Activated CD4-positive, alpha-beta memory T cell treated with anti-CD3 and anti-CD28 coated beads, Interleukin-2, amount 10 ng/mL, durations not matched to agents 7 days and 5 days (primary cell): ENCODE results near the gene AKR7A3. TPM values are rescaled to one million over a fixed set of nuclear protein-coding genes. Genes with fewer than 3 reads are reported as not detected.
"Not testable (repeated sequence)": the region's sequence is repeated elsewhere in the genome, so short reads cannot be mapped to it uniquely, and the experiment has no call there.

ENCODE experiments used
- CTCF ChIA-PET: fragments of 350-600 bp; sonication (Branson Sonifier 250); formaldehyde crosslinking; loops from one replicate; lab custom pipeline; 2021; ENCODE audit warnings: antibody characterized with exemption, inconsistent platforms; lab: Charles Lee
- POLR2A ChIA-PET: fragments of 350-600 bp; sonication (Branson Sonifier 250); formaldehyde crosslinking; loops from one replicate; lab custom pipeline; 2021; ENCODE audit warnings: antibody characterized with exemption; lab: Charles Lee
- DNase-seq: peaks from one replicate; pipeline ENCODE4 v3.0.0-alpha.2; 2020
- H3K27ac Mint-ChIP-seq: one replicate; pipeline ENCODE4 v1.8.0; 2021; ENCODE audit warnings: mild to moderate bottlenecking, mixed read lengths
- H3K27me3 Mint-ChIP-seq: one replicate; pipeline ENCODE4 v1.8.0; 2021; ENCODE audit warnings: mixed read lengths
- H3K36me3 Mint-ChIP-seq: one replicate; pipeline ENCODE4 v1.8.0; 2021; ENCODE audit warnings: low read depth, mixed read lengths
- H3K4me1 Mint-ChIP-seq: one replicate; pipeline ENCODE4 v1.8.0; 2021; ENCODE audit warnings: mixed read lengths
- H3K4me3 Mint-ChIP-seq: one replicate; pipeline ENCODE4 v1.8.0; 2021; ENCODE audit warnings: mild to moderate bottlenecking, mixed read lengths
- H3K9me3 Mint-ChIP-seq: one replicate; pipeline ENCODE4 v1.8.0; 2021; ENCODE audit warnings: mixed read lengths
- total RNA-seq, 2 experiments: library from RNA; stranded (reverse); gene quantifications; one replicate each; pipeline ENCODE4 v1.2.3, GENCODE V29; 2021

Gene AKR7A3
- total RNA-seq, 2 experiments from 2014 or later: 0.20 to 0.48 TPM

DNA sequence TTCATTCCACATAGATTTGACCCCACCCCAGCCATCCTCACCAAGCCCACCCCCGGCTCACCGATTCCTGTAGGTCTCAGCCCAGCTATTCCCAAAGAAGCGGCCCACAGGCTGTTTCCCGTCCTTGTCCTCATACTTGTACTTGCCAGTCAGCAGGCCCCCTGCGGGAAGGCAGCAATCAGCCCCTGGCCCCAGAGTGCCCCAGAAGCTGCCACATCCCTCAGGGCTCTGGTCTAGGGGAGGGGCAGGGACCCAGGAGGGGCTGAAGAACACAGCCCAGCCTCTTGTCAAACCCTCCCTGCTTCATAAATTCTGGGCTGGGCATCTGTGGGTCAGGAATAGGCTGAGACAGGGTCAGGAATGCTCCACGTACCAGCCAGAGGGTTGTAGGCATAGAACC lies 18.4 kb upstream of the AKR7A3 start:
- peaks cover 19% of the 10 kb centered on the region for H3K4me1 Mint-ChIP-seq
- ChIA-PET POLR2A (no interaction called here), CTCF (no interaction called here)
- no peak for DNase-seq
- no peaks in the 10 kb centered on the region for H3K27me3 Mint-ChIP-seq
- H3K9me3 Mint-ChIP-seq: no peaks in the 10 kb centered on the region
- no peak overlapping the region for H3K27ac Mint-ChIP-seq
- no peak overlapping the region for H3K4me3 Mint-ChIP-seq
- peaks cover 34% of the 10 kb centered on the region for H3K36me3 Mint-ChIP-seq

DNA sequence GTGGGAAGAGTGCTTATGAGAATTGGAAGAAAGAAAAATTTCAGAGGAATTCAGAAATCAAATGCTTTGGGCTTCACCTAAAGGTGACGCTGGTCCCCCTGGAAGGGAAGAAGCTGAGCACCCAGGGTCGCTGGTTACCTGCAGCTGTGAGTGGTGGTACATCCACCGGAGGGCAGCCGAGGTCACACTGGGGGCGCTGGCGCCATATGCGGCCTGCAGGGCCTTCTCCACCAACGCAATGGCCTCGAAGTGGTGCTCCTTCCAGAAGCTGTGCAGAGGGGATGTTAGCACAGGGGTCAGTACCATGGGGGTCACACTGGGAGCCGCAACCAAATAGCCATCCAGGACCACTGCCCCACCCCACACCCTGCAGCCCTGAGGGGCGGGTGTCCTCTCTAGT lies 17.3 kb upstream of the AKR7A3 start:
- peaks cover 11% of the 10 kb centered on the region for H3K4me1 Mint-ChIP-seq
- no peak for DNase-seq
- no peak overlapping the region for H3K4me3 Mint-ChIP-seq
- no peaks in the 10 kb centered on the region for H3K9me3 Mint-ChIP-seq
- CTCF ChIA-PET: interaction anchor here (1.4 kb wide), 1 partner anchor 348 kb away, joined by 3 read pairs; no protein-coding TSS in a partner anchor
- H3K27ac Mint-ChIP-seq: no peak overlapping the region
- no peaks in the 10 kb centered on the region for H3K27me3 Mint-ChIP-seq
- peaks cover 35% of the 10 kb centered on the region for H3K36me3 Mint-ChIP-seq
- POLR2A ChIA-PET: no interaction called here

DNA sequence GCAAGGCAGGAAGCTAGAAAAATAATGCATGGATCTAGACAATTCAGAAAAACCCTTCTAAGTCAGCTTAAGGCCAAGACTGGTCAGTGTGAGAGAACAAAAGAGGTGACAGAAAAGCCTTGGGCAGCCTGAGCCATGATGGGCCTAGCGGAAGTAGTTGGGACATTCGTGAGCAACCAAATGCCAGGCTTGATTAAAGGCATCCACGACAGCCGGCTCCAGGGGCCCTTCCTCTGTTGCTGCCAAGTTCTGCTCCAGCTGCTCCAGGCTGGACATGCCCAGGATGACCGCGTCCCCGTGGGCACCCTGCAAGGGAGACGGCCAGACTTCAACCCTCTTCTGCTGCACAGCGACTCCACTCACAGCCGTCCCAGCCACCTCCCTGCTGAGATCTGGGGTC lies 15.5 kb upstream of the AKR7A3 start:
- H3K27me3 Mint-ChIP-seq, H3K9me3 Mint-ChIP-seq, H3K4me1 Mint-ChIP-seq, H3K4me3 Mint-ChIP-seq, CTCF ChIA-PET, H3K27ac Mint-ChIP-seq, DNase-seq: not testable (repeated sequence)
- peaks cover 35% of the 10 kb centered on the region for H3K36me3 Mint-ChIP-seq
- POLR2A ChIA-PET: interaction anchor here (1.2 kb wide), 1 partner anchor 48 kb away, joined by 4 read pairs; no protein-coding TSS in a partner anchor

DNA sequence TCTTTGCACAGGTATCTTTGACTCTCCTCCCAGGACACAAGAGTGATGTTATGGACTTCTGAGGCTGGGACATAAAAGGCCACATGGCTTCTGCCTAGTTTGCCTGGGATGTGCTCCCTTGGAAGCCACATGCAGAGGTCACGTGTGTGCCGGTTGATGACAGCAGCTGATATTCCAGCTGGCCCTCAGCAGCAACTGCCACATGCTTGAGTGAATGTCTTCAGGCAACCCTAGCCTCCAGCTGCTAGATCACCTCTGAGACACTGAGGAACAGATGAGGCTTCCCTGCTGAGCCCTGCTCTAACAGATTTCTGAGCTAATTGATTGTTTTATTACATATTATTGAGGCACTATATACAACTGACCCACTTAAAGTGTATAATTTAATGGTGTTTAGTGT lies 11.6 kb upstream of the AKR7A3 start:
- ChIA-PET POLR2A (interaction anchor here (0.8 kb wide), 1 partner anchor 11 kb away, joined by 3 read pairs; no protein-coding TSS in a partner anchor), CTCF (no interaction called here)
- no peaks in the 10 kb centered on the region for H3K4me1 Mint-ChIP-seq

DNA sequence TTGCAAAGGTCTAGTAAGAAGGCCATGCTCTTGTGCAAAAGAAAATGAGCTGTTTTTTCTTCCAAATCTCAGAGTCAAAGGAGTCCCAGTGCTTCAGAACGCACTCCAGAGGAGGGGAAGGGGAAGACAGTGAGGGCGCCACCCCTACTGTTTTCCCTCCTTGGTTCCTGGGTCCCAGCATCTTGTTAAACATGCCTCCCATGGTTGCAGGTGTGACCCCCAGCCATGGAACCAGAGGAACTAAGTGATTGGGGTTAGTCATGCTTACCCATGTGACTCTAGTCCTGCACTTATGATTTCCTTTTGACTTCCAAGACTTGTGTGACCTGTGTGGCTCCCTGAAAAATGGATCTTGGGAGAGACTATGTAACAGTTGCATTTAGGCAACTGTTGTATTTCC lies 6.1 kb upstream of the AKR7A3 start:
- H3K4me1 Mint-ChIP-seq: no peaks in the 10 kb centered on the region
- peaks cover 27% of the 10 kb centered on the region for H3K9me3 Mint-ChIP-seq

More for the DNA sequence above, 11.6 kb upstream of the AKR7A3 start:
- DNase-seq: no peak
- H3K4me3 Mint-ChIP-seq: no peak overlapping the region
- peaks cover 13% of the 10 kb centered on the region for H3K9me3 Mint-ChIP-seq
- H3K27ac Mint-ChIP-seq: no peak overlapping the region
- no peaks in the 10 kb centered on the region for H3K27me3 Mint-ChIP-seq
- H3K36me3 Mint-ChIP-seq: peaks cover 27% of the 10 kb centered on the region

DNA sequence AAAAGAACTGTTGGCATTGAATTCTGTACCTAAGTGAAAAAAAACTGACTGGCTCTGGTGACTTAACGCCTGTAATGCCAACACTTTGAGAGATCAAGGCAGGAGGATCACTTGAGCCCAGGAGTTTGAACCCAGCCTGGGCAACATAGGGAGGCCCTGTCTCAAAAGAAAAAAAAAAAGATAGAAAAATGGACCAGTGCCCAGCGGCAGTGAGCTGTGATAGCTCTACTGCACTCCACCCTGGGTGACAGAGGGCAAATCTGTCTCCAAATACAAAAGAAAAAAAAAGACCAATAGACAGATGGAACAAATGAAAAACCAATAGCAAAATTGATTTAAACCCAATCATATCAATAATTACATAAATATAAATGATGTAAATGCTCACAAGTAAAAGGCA lies 674 bp upstream of the AKR7A3 start:
- CTCF ChIA-PET: interaction anchor here (0.5 kb wide), 1 partner anchor 25 kb away, joined by 4 read pairs; no protein-coding TSS in a partner anchor
- peaks cover 6% of the 10 kb centered on the region for H3K4me1 Mint-ChIP-seq
- H3K9me3 Mint-ChIP-seq: peaks cover 5% of the 10 kb centered on the region
- H3K4me3 Mint-ChIP-seq: peak overlapping the region; percentile 32
- peaks cover 6% of the 10 kb centered on the region for H3K36me3 Mint-ChIP-seq
- no peak overlapping the region for H3K27ac Mint-ChIP-seq
- DNase-seq: no peak
- POLR2A ChIA-PET: no interaction called here
- H3K27me3 Mint-ChIP-seq: peaks cover 14% of the 10 kb centered on the region

More for the DNA sequence above, 6.1 kb upstream of the AKR7A3 start:
- no peak overlapping the region for H3K4me3 Mint-ChIP-seq
- H3K27me3 Mint-ChIP-seq: peaks cover 3% of the 10 kb centered on the region
- ChIA-PET POLR2A (no interaction called here), CTCF (no interaction called here)
- peaks cover 18% of the 10 kb centered on the region for H3K36me3 Mint-ChIP-seq
- DNase-seq: no peak
- H3K27ac Mint-ChIP-seq: no peak overlapping the region

DNA sequence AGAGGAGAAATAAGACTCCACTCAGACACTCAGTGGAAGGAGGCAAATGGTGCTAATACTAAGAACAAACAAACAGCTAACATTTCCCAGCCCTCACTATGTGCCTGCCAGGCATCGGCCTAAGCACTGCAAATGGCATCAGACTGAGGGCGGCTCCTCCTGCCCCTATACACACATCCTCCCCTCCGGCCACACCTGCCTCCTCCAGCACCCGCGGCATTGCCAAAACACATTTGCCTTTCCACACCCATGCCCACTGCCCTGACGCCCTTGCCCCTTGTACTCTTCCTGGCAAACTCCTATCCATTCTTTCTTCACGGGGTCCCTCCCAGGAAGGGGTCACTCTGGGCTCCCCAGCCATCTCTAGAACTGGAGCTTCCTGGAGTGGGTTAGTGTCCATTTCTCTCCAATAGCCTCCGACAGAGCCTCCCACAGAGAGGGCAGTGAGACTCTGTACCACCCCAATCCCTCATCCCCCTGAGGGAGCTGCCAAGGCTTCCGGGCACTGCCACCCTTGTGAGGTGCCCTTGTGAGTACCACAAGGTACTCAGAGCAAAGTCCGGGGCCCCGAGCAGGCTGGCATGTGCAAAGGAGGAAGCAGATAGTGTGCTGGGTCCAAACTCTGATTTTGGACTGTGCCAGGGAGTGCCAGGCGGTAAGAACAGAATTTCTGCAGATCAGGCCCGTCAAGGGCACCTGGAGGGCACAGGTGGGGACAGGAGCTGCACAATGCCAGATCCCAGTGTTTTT lies 959 bp downstream of the AKR7A3 start:
- ChIA-PET CTCF (no interaction called here), POLR2A (interaction anchor here (1.6 kb wide), 1 partner anchor 10 kb away, joined by 3 read pairs; no protein-coding TSS in a partner anchor)
- no peak for DNase-seq
- Mint-ChIP-seq H3K36me3 (peaks cover 5% of the 10 kb centered on the region), H3K9me3 (no peaks in the 10 kb centered on the region), H3K4me1 (peaks cover 6% of the 10 kb centered on the region), H3K27me3 (peaks cover 14% of the 10 kb centered on the region), H3K4me3 (no peak overlapping the region), H3K27ac (no peak overlapping the region)

DNA sequence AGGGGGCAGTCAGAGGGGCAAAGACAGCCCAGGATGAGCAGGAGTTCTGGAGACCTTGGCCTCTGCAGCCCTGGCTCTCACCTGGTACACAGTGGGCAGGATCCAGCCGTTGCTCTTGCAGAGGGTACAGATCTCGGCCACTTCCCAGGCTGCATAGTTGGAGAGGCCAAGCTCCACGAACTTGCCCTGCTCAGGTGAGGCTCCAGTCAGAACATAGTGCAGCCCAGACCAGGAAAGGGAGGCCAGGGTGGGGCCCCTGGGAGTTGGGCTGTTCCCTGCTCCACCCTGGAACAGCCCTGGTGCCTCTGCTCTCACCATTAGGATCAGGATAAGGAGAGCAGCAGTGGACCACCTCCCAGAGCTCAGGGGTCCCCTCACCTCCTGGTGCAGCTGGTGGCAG lies 2.8 kb downstream of the AKR7A3 start:
- H3K4me1 Mint-ChIP-seq, H3K9me3 Mint-ChIP-seq, H3K4me3 Mint-ChIP-seq, H3K27ac Mint-ChIP-seq, H3K36me3 Mint-ChIP-seq, DNase-seq, POLR2A ChIA-PET, CTCF ChIA-PET: not testable (repeated sequence)
- H3K27me3 Mint-ChIP-seq: peaks cover 14% of the 10 kb centered on the region

DNA sequence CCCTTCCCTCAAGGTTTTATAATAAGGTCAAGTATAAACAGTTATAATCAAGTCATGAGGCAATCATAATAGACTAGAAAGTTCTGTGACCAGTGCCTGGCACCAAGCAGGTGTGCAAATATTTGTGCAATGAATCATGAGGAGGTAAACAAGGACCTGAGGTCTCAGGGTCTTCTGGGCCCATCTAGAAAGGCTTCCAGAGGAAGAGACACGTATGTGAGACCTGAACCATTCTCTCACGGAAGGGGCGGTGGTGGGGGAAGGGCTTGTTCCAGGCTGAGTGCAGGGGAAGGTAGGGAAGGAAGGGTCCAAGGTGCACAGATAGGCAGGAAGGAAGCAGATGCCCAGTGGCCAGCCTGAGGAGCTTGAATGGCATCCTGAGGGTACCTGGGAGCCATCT lies 3.2 kb downstream of the AKR7A3 start:
- H3K9me3 Mint-ChIP-seq, H3K4me3 Mint-ChIP-seq, POLR2A ChIA-PET, DNase-seq, CTCF ChIA-PET, H3K36me3 Mint-ChIP-seq, H3K4me1 Mint-ChIP-seq, H3K27ac Mint-ChIP-seq: not testable (repeated sequence)
- peaks cover 14% of the 10 kb centered on the region for H3K27me3 Mint-ChIP-seq

DNA sequence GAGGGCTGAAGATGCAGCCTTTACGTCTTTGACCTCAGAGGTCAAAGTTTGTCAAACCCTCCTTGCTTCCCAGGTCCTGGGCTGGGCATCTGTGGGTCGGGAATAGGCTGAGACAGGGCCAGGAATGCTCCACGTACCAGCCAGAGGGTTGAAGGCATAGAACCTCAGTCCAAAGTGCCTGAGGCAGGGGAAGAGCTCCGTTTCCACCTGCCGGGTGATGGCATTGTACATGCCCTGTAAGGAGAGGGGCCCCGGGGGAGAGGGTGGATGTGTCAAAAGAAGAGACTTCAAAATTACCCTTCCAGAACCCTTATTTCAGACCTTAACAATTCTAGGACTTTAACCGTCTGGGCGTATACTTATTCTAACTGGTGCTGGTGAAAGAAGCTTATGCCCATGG lies 3.7 kb downstream of the AKR7A3 start:
- H3K4me1 Mint-ChIP-seq: peaks cover 6% of the 10 kb centered on the region
- no peak overlapping the region for H3K27ac Mint-ChIP-seq
- no peaks in the 10 kb centered on the region for H3K36me3 Mint-ChIP-seq
- ChIA-PET CTCF (no interaction called here), POLR2A (no interaction called here)
- H3K9me3 Mint-ChIP-seq: no peaks in the 10 kb centered on the region
- DNase-seq: no peak
- H3K27me3 Mint-ChIP-seq: peaks cover 14% of the 10 kb centered on the region
- H3K4me3 Mint-ChIP-seq: no peak overlapping the region

DNA sequence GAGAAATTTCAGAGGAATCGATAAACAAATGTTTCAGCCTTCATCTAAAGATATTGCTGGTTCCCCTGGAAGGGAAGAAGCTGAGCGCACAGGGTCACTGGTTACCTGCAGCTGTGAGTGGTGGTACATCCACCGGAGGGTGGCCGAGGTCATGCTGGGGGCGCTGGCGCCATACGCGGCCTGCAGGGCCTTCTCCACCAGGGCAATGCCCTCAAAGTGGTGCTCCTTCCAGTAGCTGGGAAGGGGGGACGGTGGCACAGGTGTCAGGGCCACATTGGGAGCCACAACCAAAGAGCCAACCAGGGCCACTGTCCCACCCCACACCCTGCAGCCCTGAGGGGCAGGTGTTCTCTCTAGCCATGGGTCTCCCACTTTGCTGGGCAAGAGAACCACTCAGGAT lies 4.7 kb downstream of the AKR7A3 start:
- no peak for DNase-seq
- no peaks in the 10 kb centered on the region for H3K9me3 Mint-ChIP-seq
- POLR2A ChIA-PET: no interaction called here
- CTCF ChIA-PET: no interaction called here
- H3K36me3 Mint-ChIP-seq: no peaks in the 10 kb centered on the region
- peaks cover 2% of the 10 kb centered on the region for H3K4me1 Mint-ChIP-seq
- H3K4me3 Mint-ChIP-seq: no peak overlapping the region
- H3K27me3 Mint-ChIP-seq: peaks cover 5% of the 10 kb centered on the region
- H3K27ac Mint-ChIP-seq: no peak overlapping the region

DNA sequence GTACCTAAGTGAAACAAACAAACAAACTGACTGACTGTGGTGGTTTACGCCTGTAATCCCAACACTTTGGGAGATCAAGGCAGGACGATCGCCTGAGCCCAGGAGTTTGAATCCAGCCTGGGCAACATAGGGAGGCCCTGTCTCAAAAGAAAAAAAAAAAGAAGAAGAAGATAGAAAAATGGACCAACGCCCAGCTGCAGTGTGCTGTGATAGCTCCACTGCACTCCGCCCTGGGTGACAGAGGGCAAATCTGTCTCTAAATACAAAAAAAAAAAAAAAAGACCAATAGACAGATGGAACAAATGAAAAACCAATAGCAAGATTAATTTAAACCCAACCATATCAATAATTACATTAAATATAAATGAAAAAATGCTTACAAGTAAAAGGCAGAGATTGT lies 13.9 kb downstream of the AKR7A3 start:
- no peak for DNase-seq
- Mint-ChIP-seq H3K4me1 (peaks cover 1% of the 10 kb centered on the region), H3K27ac (no peak overlapping the region), H3K27me3 (peaks cover 17% of the 10 kb centered on the region), H3K36me3 (peaks cover 2% of the 10 kb centered on the region), H3K9me3 (no peaks in the 10 kb centered on the region), H3K4me3 (no peak overlapping the region)
- ChIA-PET CTCF (no interaction called here), POLR2A (no interaction called here)

DNA sequence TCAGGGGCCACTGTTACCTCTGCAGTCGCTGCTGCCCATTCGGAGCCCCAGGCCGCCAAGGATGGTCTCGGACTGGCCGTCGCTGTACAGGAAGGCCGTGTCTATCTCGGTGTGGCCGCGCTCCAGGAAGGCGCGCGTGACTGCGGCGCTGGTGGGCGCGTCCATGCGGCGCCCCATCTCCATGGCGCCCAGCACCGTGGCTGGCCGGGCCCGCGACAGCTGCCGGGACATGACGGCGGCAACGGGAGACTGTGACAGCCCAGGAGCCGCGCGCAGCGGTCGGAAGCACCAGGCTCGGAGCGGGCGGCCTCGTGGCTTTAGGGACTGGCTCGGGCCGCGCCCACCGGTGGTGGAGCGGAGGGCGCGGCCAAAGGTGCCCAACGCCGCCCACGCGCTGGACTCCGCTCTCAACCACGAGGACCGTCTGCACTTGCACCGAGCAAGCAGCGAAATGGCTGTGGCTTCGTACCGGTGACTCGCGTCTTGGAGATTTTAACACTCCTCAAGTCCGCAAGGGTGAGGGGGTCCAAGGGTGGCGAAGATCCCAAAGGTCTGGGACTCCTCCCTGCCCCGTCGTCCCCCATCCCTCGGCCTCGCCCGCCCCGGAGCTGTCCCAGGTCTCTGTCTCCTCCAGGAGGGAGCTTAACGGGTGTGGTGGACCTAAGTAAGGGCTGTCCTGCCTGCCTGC lies 14.6 kb downstream of the AKR7A3 start:
- DNase-seq, H3K36me3 Mint-ChIP-seq, H3K9me3 Mint-ChIP-seq, H3K4me3 Mint-ChIP-seq, H3K4me1 Mint-ChIP-seq, POLR2A ChIA-PET, CTCF ChIA-PET, H3K27ac Mint-ChIP-seq: not testable (repeated sequence)
- H3K27me3 Mint-ChIP-seq: peaks cover 17% of the 10 kb centered on the region
